Activated CD8-positive, alpha-beta memory T cell treated with anti-CD3 and anti-CD28 coated beads for 48 hours (primary cell): ENCODE measurements around the gene COL8A1.

Experiments
- DNase-seq, 3 experiments: peaks; one replicate each; pipeline ENCODE4 v3.0.0-alpha.2; 2020; ENCODE audit warnings: low read depth in 2 of 3, low spot score in 2 of 3

Gene COL8A1

GRCh38 chr3:99842826-99843589, 204.6 kb downstream of the COL8A1 start:
- no peak for DNase-seq

- no peak for DNase-seq
Observed at GRCh38 chr3:99843590-99844258, 205.3 kb downstream of the COL8A1 start.

- DNase-seq: no peak
Observed at GRCh38 chr3:99845331-99845730, 206.9 kb downstream of the COL8A1 start.

GRCh38 chr3:99845999-99846398, 207.6 kb downstream of the COL8A1 start:
- DNase-seq: no peak

- no peak for DNase-seq
Observed at GRCh38 chr3:99846477-99847160, 208.2 kb downstream of the COL8A1 start.

- DNase-seq: no peak
Observed at GRCh38 chr3:99848433-99848832, 210.0 kb downstream of the COL8A1 start.
